ENCODE results near the gene KCNMA1. TPM values are rescaled to one million over a fixed set of nuclear protein-coding genes. Genes with fewer than 3 reads are reported as not detected.

Gene KCNMA1
- total and polyA plus RNA-seq, 9 of the 15 experiments (the other 6 are each of a cell fraction or from before 2014, with no cell fraction given): 0.01 to 0.95 (median 0.15) TPM; not detected in 4

GRCh38 chr10:77392851-77393250, 244.8 kb downstream of the KCNMA1 start:
- Histone ChIP-seq H3K4me1 (replicated peaks in 1 of 2; ENCODE audit: control insufficient read depth in 2 of 2, insufficient read depth in 2 of 2, low read length in 2 of 2) (no peaks in the 10 kb centered on the region), H3K36me3 (ENCODE audit: control insufficient read depth, insufficient read depth, low read length) (no peaks in the 10 kb centered on the region), H3K4me3 (no peak overlapping the region), H2AFZ (ENCODE audit: low read depth, low read length) (no peak overlapping the region), H3K9me1 (ENCODE audit: control insufficient read depth, insufficient read depth, low read length) (no peaks in the 10 kb centered on the region), H3K9me3 (replicated peaks; ENCODE audit: control insufficient read depth, insufficient read depth, low read depth, low read length) (no peaks in the 10 kb centered on the region), H4K20me1 (replicated peaks; ENCODE audit: control insufficient read depth, insufficient read depth, low read length) (0 out of 2 replicates have a peak, but pooled peaks cover 4% of the 10 kb centered on the region), H3K27ac (ENCODE audit: extremely low read depth, low read depth, low read length) (no peak overlapping the region), H3K27me3 (ENCODE audit: control insufficient read depth in 2 of 2, insufficient read depth in 2 of 2, low read length in 2 of 2) (peaks cover 0 to 2% of the 10 kb centered on the region in 2 experiments; a peak in 1 of 5 replicates), H3K4me2 (ENCODE audit: insufficient read depth, low read length) (no peak overlapping the region), H3K79me2 (ENCODE audit: control insufficient read depth, insufficient read depth, low read length) (no peaks in the 10 kb centered on the region), H3K9ac (ENCODE audit: insufficient read depth in 1 of 2, low read depth in 2 of 2, low read length in 2 of 2) (no peak overlapping the region)
- no peak for FAIRE-seq
- intact Hi-C loops (cut with micrococcal nuclease) (loop anchor here (1.0 kb wide), 1 partner anchor 248 kb away; no protein-coding TSS in a partner anchor), in situ Hi-C loops (cut with MboI) (loop anchor here (25.0 kb wide), 1 partner anchor 244 kb away; the partner anchor contains the start of gene KCNMA1)
- ATAC-seq: no peak
- CTCF ChIA-PET (ENCODE audit: low intra/inter-chr PET ratio): interaction anchor here (1.5 to 2.2 kb wide), 3 partner anchors 249 to 364 kb away, joined by 5 to 11 read pairs (median 8); no protein-coding TSS in a partner anchor
- DNase-seq (ENCODE audit: extremely low read depth in 1 of 4, low spot score in 3 of 4): no peak
- WGBS (ENCODE audit: insufficient coverage, low coverage, missing lambda C conversion rate): 0% methylated on average over 6 of the region's 6 CpGs
- no TSS peak for BruUV-seq (replicated peaks)
- POLR2A ChIA-PET: no interaction called here
- no peak for TF ChIP-seq NELFE (IDR thresholded peaks at IDR 0.05; ENCODE audit: insufficient read depth, insufficient read length)
- TF ChIP-seq ZBTB49 (CRISPR knock-in tag; IDR thresholded peaks at IDR 0.05; ENCODE audit: borderline replicate concordance): no peak
- no peak for TF ChIP-seq POLR3A (IDR thresholded peaks at IDR 0.05; ENCODE audit: borderline replicate concordance, extremely low read depth, insufficient read depth, insufficient read length)
- no peak for TF ChIP-seq KLF16 (IDR thresholded peaks at IDR 0.05)
- TF ChIP-seq RNF2 (IDR thresholded peaks at IDR 0.05): no peak
- no peak for TF ChIP-seq FOXM1 (IDR thresholded peaks at IDR 0.05; ENCODE audit: low read depth)
- TF ChIP-seq FOXM1 (CRISPR knock-in tag; IDR thresholded peaks at IDR 0.05; ENCODE audit: low read depth): no peak
- no peak for TF ChIP-seq MCM3 (IDR thresholded peaks at IDR 0.05)
- no peak for TF ChIP-seq ZNF316 (IDR thresholded peaks at IDR 0.05)
- TF ChIP-seq CHD7 (IDR thresholded peaks at IDR 0.05; ENCODE audit: low read depth, low read length): no peak
- TF ChIP-seq ZNF717 (CRISPR knock-in tag; IDR thresholded peaks at IDR 0.05): no peak
